GM12873 (cell line): Measurements from ENCODE around the gene CFAP206.

Experiments
- CTCF ChIP-seq: IDR thresholded peaks from 2 replicates; pipeline ENCODE4 v1.5.1; 2012; ENCODE audit warnings: low read depth, mild to moderate bottlenecking, moderate library complexity, low read length, control low read depth; ENCODE audit not compliant: insufficient read depth; ENCODE audit errors: missing control alignments

Gene CFAP206

GRCh38 chr6:87376643-87377042, 31.1 kb upstream of the CFAP206 start:
- TF ChIP-seq CTCF, result no peak

- no peak for TF ChIP-seq CTCF
These were observed 28.8 kb upstream of the CFAP206 start for GRCh38 chr6:87378947-87379346.

- TF ChIP-seq CTCF, result no peak
These were observed 24.9 kb upstream of the CFAP206 start for GRCh38 chr6:87382861-87383260.

- no peak for TF ChIP-seq CTCF
These were observed 23.7 kb upstream of the CFAP206 start for GRCh38 chr6:87384038-87384437.

GRCh38 chr6:87384449-87384848, 23.3 kb upstream of the CFAP206 start:
- no peak for TF ChIP-seq CTCF

GRCh38 chr6:87391334-87391733, 16.4 kb upstream of the CFAP206 start:
- peak; percentile 57 for TF ChIP-seq CTCF

- peak; percentile 61 for TF ChIP-seq CTCF
These were observed 14.6 kb upstream of the CFAP206 start for GRCh38 chr6:87393026-87393622.

- TF ChIP-seq CTCF, result no peak
These were observed 12.3 kb upstream of the CFAP206 start for GRCh38 chr6:87395431-87395830.
